ENCODE measurements around the gene TUBB3. TPM values are rescaled to one million over a fixed set of nuclear protein-coding genes. Genes with fewer than 3 reads are reported as not detected.

TUBB3 gene
- total RNA-seq, 1 donor from 2014 or later = 91.4 TPM

DNA sequence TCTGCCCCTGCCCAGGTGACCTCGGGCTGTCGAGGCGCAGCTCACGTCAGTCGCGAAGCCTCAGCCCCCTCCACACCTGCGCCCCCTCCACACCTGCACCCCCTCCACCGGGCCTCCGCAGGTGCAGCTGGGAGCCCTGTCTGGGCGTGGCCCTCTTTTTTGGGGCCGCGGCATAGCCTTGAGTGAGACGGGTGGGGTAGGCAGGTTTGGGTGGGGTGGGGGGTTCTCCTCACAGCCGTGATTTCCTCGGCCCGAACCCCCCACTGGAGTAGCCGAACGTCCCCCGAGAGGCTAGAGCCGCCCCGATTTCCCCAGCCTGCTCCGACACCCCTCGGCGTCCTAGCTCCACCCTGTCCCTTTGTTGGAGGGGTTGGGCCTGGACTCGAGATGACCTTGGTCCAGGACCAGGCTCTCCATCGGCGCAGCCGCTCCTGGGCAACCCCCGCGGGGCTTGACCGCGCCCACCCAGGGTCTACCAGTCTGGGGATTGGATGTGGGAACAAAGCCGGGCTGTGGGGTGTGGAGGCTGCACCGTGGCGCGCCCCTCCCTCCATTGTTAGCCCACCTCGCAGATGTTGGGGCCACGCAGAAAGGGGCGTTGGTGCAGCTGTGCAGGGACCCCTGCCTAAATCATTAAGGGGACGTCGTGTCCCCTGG lies 626 bp downstream of the TUBB3 start:
- Mint-ChIP-seq H3K27ac (no peak overlapping the region), H3K4me1 (ENCODE audit: unreplicated experiment) (no peaks in the 10 kb centered on the region), H3K36me3 (no peaks in the 10 kb centered on the region), H3K27me3 (peaks cover 23% of the 10 kb centered on the region), H3K9me3 (no peaks in the 10 kb centered on the region), H3K4me3 (peak overlapping the region; percentile 81)
- no peak for DNase-seq (ENCODE audit: extremely low spot score, unreplicated experiment)
- TF ChIP-seq, protein P1, sequence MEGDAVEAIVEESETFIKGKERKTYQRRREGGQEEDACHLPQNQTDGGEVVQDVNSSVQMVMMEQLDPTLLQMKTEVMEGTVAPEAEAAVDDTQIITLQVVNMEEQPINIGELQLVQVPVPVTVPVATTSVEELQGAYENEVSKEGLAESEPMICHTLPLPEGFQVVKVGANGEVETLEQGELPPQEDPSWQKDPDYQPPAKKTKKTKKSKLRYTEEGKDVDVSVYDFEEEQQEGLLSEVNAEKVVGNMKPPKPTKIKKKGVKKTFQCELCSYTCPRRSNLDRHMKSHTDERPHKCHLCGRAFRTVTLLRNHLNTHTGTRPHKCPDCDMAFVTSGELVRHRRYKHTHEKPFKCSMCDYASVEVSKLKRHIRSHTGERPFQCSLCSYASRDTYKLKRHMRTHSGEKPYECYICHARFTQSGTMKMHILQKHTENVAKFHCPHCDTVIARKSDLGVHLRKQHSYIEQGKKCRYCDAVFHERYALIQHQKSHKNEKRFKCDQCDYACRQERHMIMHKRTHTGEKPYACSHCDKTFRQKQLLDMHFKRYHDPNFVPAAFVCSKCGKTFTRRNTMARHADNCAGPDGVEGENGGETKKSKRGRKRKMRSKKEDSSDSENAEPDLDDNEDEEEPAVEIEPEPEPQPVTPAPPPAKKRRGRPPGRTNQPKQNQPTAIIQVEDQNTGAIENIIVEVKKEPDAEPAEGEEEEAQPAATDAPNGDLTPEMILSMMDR (conservative IDR thresholded peaks at IDR 0.05) = no peak

DNA sequence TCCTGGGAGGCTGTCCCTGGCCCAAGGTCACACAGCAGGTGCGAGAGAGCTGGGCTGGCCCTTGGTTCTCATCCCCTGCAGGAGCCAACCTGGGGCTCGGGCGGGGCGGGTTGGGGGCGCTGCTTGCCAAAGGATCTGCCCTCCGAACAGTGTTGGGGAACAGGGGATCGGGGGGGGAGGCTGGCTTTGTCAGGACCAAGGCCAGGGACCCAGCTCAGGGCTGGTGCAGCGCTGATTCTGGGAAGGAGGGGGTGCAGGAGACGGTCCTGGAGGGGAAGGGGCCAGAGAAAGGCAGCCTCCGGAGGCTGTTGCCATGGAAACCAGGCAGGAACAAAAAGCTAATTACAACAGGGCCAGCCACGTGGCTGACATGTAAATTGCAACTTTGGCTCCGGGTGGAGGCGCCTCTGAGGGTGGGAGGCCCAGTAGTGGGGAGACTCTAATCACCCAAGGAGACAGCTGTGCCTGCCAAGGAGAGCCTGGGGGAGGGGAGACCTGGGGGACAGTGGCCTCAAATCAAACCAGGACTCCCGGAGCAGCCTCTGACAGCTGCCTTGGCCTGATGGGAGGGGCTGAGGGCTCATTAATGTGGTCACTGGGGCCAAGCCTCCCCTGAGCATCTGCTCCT lies 1.3 kb downstream of the TUBB3 start:
- Mint-ChIP-seq H3K4me3 (peak overlapping the region; percentile 81), H3K27ac (no peak overlapping the region), H3K9me3 (no peaks in the 10 kb centered on the region), H3K36me3 (no peaks in the 10 kb centered on the region), H3K27me3 (peaks cover 20% of the 10 kb centered on the region), H3K4me1 (ENCODE audit: unreplicated experiment) (no peaks in the 10 kb centered on the region)
- DNase-seq (ENCODE audit: extremely low spot score, unreplicated experiment) = no peak
- TF ChIP-seq, protein P1 (conservative IDR thresholded peaks at IDR 0.05) = no peak

DNA sequence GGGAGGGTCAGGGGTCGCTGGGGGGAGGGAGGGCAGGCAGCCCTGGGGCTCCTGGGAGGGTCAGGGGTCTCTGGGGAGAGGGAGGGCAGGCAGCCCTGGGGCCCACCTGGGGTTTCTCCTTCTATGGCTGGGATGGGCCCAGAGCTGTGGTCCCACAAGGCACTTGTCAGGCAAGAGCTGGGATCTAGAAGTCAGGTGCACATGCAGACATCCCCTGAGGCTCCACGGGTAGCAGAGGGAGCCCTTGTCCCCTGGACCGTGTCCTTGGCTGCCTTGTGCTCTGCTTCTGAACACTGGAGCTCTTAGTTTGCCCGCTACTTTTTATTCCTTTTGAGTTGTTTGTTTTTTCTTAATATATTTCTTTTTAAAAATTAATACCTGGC lies 1.8 kb downstream of the TUBB3 start:
- no peaks in the 10 kb centered on the region for H3K4me1 Mint-ChIP-seq (ENCODE audit: unreplicated experiment)
- peak overlapping the region; percentile 83 for H3K4me3 Mint-ChIP-seq
- no peaks in the 10 kb centered on the region for H3K36me3 Mint-ChIP-seq
- peaks cover 15% of the 10 kb centered on the region for H3K27me3 Mint-ChIP-seq
- DNase-seq (ENCODE audit: extremely low spot score, unreplicated experiment) = no peak
- peak overlapping the region; percentile 46 for H3K27ac Mint-ChIP-seq
- no peaks in the 10 kb centered on the region for H3K9me3 Mint-ChIP-seq
- TF ChIP-seq, protein P1 (conservative IDR thresholded peaks at IDR 0.05) = no peak

DNA sequence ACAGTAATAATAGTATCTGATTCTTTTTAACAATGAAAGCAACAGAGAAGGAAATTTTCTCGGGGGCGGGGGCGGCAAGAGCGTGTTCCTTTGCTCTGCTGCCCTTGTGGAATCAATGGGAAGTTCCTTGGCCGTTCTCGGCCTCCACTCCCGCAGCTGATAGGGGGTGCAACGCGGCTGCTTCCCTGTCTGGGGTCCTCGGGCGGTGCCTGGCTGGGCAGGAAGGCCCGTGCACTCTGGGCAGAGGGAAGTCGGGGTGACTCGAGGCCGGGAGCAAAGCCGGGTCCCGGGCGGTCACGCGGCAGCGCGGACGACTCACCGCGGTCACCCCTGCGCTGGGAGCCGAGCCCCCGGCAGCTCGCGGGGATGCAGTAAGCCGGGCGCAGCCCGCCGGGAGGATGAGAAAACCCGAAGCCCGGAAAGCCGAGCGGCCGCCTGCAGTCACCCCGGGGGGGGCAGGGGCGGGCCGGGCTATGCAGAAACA lies 2.5 kb downstream of the TUBB3 start:
- Mint-ChIP-seq H3K27me3 (peaks cover 12% of the 10 kb centered on the region), H3K36me3 (no peaks in the 10 kb centered on the region), H3K27ac (peak overlapping the region; percentile 46), H3K4me3 (peak overlapping the region; percentile 83), H3K9me3 (no peaks in the 10 kb centered on the region), H3K4me1 (ENCODE audit: unreplicated experiment) (no peaks in the 10 kb centered on the region)
- TF ChIP-seq, protein P1 (conservative IDR thresholded peaks at IDR 0.05) = peak; percentile 51
- DNase-seq (ENCODE audit: extremely low spot score, unreplicated experiment) = no peak

DNA sequence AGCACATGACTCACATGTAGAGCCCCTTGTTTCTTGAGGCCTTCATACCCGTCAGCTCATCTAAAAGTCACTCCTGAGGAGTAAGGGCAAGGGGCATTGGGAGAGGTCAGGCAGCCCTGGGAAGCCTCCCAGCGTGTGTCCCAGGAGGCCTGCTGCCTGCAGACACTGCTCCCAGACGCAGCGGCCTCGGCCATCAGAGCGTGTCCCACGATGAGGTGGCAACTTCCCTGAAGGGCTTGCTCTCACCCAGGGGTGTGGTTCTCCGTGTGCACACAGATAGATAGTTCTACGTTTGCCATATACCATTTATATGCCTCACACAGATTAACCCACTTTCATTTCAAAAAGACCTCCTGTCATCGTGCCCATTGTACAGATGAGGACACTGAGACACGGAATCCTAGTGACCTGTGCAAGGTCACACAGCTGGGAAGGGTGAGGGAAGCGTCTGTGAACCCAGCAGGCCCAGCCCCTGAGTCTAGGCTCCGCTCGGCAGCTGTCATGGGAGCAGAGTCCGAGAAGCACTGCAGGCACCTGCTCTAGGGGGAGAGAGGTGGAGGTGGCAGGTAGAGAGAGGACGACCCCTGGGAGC lies 8.3 kb downstream of the TUBB3 start:
- no peak for DNase-seq (ENCODE audit: extremely low spot score, unreplicated experiment)
- H3K27ac Mint-ChIP-seq = no peak overlapping the region
- H3K36me3 Mint-ChIP-seq = no peaks in the 10 kb centered on the region
- H3K9me3 Mint-ChIP-seq = no peaks in the 10 kb centered on the region
- no peaks in the 10 kb centered on the region for H3K4me1 Mint-ChIP-seq (ENCODE audit: unreplicated experiment)
- H3K4me3 Mint-ChIP-seq = no peak overlapping the region
- TF ChIP-seq, protein P1 (conservative IDR thresholded peaks at IDR 0.05) = no peak
- no peaks in the 10 kb centered on the region for H3K27me3 Mint-ChIP-seq
